A204.1 (cell line): Measurements from ENCODE around the gene CSAG1.
"Not testable (repeated sequence)": the region's sequence is repeated elsewhere in the genome, so short reads cannot be mapped to it uniquely, and the experiment has no call there.

ENCODE experiments used
- FAIRE-seq: peaks from 2 replicates; lab custom pipeline; 2012; peaks lifted over from hg19 to GRCh38; lab: Jason Lieb, UNC

The CSAG1 gene

DNA sequence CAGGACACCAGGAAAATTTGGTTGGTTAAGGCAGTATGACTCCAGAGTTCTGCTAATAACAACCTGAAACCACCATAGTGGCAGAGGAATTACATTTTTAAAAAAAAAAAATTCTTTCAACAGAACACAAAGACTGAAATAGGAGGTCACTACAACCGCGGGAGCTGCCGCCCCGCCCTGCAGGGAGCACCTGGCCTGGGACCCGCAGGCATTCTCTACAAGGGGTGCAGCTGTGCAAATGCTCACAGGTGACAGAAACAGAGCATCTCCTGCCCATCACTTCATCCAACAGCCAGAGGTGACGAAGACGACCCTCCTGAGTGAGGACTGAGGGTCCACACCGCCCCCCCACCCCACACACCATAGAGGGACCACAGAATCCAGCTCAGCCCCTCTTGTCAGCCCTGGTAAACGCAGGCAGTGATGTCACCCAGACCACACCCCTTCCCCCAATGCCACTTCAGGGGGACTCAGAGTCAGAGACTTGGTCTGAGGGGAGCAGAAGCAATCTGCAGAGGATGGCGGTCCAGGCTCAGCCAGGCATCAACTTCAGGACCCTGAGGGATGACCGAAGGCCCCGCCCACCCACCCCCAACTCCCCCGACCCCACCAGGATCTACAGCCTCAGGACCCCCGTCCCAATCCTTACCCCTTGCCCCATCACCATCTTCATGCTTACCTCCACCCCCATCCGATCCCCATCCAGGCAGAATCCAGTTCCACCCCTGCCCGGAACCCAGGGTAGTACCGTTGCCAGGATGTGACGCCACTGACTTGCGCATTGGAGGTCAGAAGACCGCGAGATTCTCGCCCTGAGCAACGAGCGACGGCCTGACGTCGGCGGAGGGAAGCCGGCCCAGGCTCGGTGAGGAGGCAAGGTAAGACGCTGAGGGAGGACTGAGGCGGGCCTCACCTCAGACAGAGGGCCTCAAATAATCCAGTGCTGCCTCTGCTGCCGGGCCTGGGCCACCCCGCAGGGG lies 35.3 kb downstream of the CSAG1 start, which contains the start of gene MAGEA3:
MAGEA3 (plus strand) TSS at position 843 of the 980 bp plus-strand sequence. CDS start 2,039 bp downstream, outside the sequence.
- not testable (repeated sequence) for FAIRE-seq

DNA sequence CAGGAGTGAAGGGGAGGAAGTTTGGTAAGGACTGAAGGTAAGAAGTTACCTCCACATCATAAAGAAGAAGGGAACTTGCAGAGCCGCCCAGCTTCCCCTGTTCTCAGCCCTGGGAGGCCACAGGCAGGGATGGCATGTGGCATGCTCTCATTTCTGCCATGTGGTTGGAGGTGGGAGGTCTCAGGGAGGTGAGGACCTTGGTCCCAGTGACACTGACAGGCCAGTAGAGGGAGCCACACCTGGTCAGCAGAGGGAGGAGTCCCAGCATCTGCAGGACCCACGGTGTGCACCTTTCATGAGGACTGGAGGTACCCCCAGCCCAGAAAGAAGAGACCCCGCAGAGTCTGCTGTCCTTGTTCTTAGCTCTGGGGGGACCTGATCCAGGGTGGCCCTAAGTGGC lies 52.5 kb downstream of the CSAG1 start:
- not testable (repeated sequence) for FAIRE-seq
